ENCODE results near the gene FAM53B. TPM values are rescaled to one million over a fixed set of nuclear protein-coding genes. Genes with fewer than 3 reads are reported as not detected.
A peak's percentile ranks its signal among the peaks of the same experiment; 100 is the strongest.

Gene FAM53B
- total RNA-seq, 2 donors from 2014 or later = 19.3 to 22.6 TPM

DNA sequence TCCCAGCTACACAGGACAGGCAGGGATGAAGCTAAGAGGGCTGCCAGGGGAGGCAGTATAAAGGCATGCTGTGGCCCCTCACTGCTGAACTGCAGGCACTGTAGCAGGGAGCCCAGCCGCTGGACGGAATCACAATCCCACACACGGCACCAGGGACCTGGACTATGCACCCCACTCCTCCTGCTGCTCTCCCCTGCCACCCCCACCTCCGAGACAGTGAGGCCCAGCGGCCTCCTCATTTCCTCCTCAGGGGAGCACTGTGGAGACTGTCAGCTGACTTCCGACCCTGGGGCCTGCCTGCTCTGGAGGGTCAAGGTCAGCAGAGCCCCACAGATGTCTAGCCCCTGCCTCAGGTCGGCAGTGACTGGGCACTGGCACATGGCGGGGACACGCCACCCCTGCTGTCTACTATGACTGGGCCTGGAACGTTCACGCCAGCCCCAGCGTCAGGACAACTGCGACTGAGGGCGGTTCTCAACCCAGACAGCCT is 92.7 kb downstream of the FAM53B start:
- H3K9me3 Mint-ChIP-seq = no peaks in the 10 kb centered on the region
- H3K27ac Mint-ChIP-seq = peak overlapping the region; percentile 39
- no peaks in the 10 kb centered on the region for H3K4me1 ChIP-seq (ENCODE audit: control insufficient read depth, insufficient read depth, low read length)
- H3K4me3 ChIP-seq (ENCODE audit: low read length) = no peak overlapping the region
- H3K27me3 Mint-ChIP-seq (ENCODE audit: insufficient read depth) = no peaks in the 10 kb centered on the region
- H3K27me3 ChIP-seq (ENCODE audit: control insufficient read depth, insufficient read depth, low read length, poor library complexity, severe bottlenecking) = no peaks in the 10 kb centered on the region
- no peak overlapping the region for H3K27ac ChIP-seq (ENCODE audit: low read depth, low read length)
- H3K36me3 Mint-ChIP-seq (ENCODE audit: low read depth) = peaks cover under 1% of the 10 kb centered on the region
- TF ChIP-seq, protein P1, sequence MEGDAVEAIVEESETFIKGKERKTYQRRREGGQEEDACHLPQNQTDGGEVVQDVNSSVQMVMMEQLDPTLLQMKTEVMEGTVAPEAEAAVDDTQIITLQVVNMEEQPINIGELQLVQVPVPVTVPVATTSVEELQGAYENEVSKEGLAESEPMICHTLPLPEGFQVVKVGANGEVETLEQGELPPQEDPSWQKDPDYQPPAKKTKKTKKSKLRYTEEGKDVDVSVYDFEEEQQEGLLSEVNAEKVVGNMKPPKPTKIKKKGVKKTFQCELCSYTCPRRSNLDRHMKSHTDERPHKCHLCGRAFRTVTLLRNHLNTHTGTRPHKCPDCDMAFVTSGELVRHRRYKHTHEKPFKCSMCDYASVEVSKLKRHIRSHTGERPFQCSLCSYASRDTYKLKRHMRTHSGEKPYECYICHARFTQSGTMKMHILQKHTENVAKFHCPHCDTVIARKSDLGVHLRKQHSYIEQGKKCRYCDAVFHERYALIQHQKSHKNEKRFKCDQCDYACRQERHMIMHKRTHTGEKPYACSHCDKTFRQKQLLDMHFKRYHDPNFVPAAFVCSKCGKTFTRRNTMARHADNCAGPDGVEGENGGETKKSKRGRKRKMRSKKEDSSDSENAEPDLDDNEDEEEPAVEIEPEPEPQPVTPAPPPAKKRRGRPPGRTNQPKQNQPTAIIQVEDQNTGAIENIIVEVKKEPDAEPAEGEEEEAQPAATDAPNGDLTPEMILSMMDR (conservative IDR thresholded peaks at IDR 0.05) = no peak
- no peak for DNase-seq
- no peaks in the 10 kb centered on the region for H3K9me3 ChIP-seq (ENCODE audit: control insufficient read depth, low read length)
- 93 to 94% methylated on average over 12 to 14 of the region's 14 CpGs for WGBS, 2 experiments (ENCODE audit: insufficient coverage in 1 of 2, insufficient read length in 1 of 2)
- H3K4me1 Mint-ChIP-seq = peaks cover 14% of the 10 kb centered on the region
- no peak overlapping the region for H3K9ac ChIP-seq (ENCODE audit: extremely low read depth, low read length, poor library complexity, severe bottlenecking)
- no peak overlapping the region for H3K4me3 Mint-ChIP-seq
- peaks cover 3% of the 10 kb centered on the region for H3K36me3 ChIP-seq (ENCODE audit: control insufficient read depth, insufficient read depth, low read length)

DNA sequence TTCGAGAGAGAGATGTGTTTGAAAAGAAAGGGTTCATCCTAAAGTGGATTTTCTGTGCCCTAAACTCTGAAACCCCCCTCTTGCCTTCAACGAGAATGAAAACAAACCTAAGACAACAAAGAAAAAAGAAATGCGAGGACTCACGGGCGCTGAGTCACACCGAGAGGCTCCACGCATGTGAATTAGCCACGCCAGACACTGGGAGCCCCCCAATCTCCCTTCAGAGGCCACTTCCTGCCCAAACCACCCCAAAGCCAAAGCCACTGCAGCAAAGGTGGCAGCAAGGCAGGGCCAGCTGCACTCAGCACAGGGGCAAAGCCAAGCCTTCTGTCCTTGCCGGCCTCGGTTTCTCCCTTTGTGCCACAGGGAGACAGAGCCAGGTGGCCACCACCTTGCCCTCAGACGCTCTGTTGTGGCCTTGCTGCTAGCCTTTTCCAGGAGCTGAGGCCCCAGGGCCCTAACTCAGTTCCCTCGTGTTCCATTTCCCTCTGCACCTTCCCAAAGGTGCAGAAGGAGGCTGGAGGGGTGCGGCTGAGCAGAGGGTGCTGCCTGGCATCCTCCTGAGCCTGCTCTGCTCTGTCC is 93.3 kb downstream of the FAM53B start:
- Mint-ChIP-seq H3K27ac (peak overlapping the region; percentile 89), H3K4me1 (peaks cover 14% of the 10 kb centered on the region), H3K36me3 (ENCODE audit: low read depth) (no peaks in the 10 kb centered on the region), H3K9me3 (no peaks in the 10 kb centered on the region), H3K4me3 (no peak overlapping the region), H3K27me3 (ENCODE audit: insufficient read depth) (no peaks in the 10 kb centered on the region)
- TF ChIP-seq, protein P1 (conservative IDR thresholded peaks at IDR 0.05) = no peak
- H3K36me3 ChIP-seq (ENCODE audit: control insufficient read depth, insufficient read depth, low read length) = peaks cover 3% of the 10 kb centered on the region
- H3K4me1 ChIP-seq (ENCODE audit: control insufficient read depth, insufficient read depth, low read length) = no peaks in the 10 kb centered on the region
- no peaks in the 10 kb centered on the region for H3K9me3 ChIP-seq (ENCODE audit: control insufficient read depth, low read length)
- H3K27me3 ChIP-seq (ENCODE audit: control insufficient read depth, insufficient read depth, low read length, poor library complexity, severe bottlenecking) = no peaks in the 10 kb centered on the region
- WGBS, 2 experiments (ENCODE audit: insufficient coverage in 1 of 2, insufficient read length in 1 of 2) = 92 to 98% methylated on average over 6 to 13 of the region's 13 CpGs
- H3K4me3 ChIP-seq (ENCODE audit: low read length) = no peak overlapping the region
- no peak overlapping the region for H3K27ac ChIP-seq (ENCODE audit: low read depth, low read length)
- DNase-seq = no peak
- no peak overlapping the region for H3K9ac ChIP-seq (ENCODE audit: extremely low read depth, low read length, poor library complexity, severe bottlenecking)

DNA sequence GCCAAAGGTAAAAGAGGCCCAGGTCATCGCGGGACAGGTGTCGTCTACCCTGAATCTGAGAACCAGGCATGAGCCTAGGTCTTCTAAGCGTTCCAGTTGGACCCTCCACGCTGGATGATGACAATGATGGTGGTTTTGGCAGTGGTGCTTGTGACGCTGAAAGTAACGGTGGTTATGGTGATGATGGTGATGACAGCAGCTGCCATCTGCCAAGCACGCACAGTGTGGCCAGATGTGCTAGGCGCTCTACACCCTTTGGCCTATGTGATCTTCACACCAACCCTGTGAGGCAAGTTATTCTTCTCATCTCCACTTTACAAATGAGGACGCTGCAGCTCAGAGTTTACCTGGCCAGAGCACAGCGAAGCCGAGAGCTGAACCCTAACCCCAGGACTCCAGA is 93.9 kb downstream of the FAM53B start:
- H3K9ac ChIP-seq (ENCODE audit: extremely low read depth, low read length, poor library complexity, severe bottlenecking) = no peak overlapping the region
- H3K36me3 Mint-ChIP-seq (ENCODE audit: low read depth) = no peaks in the 10 kb centered on the region
- WGBS, 2 experiments (ENCODE audit: insufficient coverage in 1 of 2, insufficient read length in 1 of 2) = 91 to 95% methylated on average over 7 to 12 of the region's 12 CpGs
- H3K27me3 Mint-ChIP-seq (ENCODE audit: insufficient read depth) = no peaks in the 10 kb centered on the region
- no peaks in the 10 kb centered on the region for H3K4me1 ChIP-seq (ENCODE audit: control insufficient read depth, insufficient read depth, low read length)
- TF ChIP-seq, protein P1 (conservative IDR thresholded peaks at IDR 0.05) = no peak
- DNase-seq = no peak
- no peaks in the 10 kb centered on the region for H3K9me3 Mint-ChIP-seq
- peaks cover 10% of the 10 kb centered on the region for H3K4me1 Mint-ChIP-seq
- H3K27ac Mint-ChIP-seq = peak overlapping the region; percentile 89
- no peaks in the 10 kb centered on the region for H3K9me3 ChIP-seq (ENCODE audit: control insufficient read depth, low read length)
- H3K27ac ChIP-seq (ENCODE audit: low read depth, low read length) = no peak overlapping the region
- H3K36me3 ChIP-seq (ENCODE audit: control insufficient read depth, insufficient read depth, low read length) = peaks cover 3% of the 10 kb centered on the region
- H3K27me3 ChIP-seq (ENCODE audit: control insufficient read depth, insufficient read depth, low read length, poor library complexity, severe bottlenecking) = no peaks in the 10 kb centered on the region
- no peak overlapping the region for H3K4me3 Mint-ChIP-seq
- no peak overlapping the region for H3K4me3 ChIP-seq (ENCODE audit: low read length)
